MM.1S (cell line): Measurements from ENCODE around the gene MOXD1.

ENCODE experiments used
- EZH2 ChIP-seq: fragments of 300-600 bp; sonication (generic); optimal IDR thresholded peaks from 2 replicates; pipeline ENCODE3; 2017; ENCODE audit warnings: low read depth, mild to moderate bottlenecking, antibody characterized with exemption, low read length, mixed read lengths
- EZH2phosphoT487 ChIP-seq: fragments of 300-600 bp; sonication (generic); IDR thresholded peaks from 2 replicates; pipeline ENCODE4 v1.6.1; 2018; ENCODE audit warnings: antibody characterized with exemption, low read length
- TF ChIP-seq, protein P1 (sequence below): fragments of 300-600 bp; sonication (generic); IDR thresholded peaks from 2 replicates; pipeline ENCODE4 v1.5.1; 2016; ENCODE audit warnings: antibody characterized with exemption, low read length, mixed read lengths

DNA sequence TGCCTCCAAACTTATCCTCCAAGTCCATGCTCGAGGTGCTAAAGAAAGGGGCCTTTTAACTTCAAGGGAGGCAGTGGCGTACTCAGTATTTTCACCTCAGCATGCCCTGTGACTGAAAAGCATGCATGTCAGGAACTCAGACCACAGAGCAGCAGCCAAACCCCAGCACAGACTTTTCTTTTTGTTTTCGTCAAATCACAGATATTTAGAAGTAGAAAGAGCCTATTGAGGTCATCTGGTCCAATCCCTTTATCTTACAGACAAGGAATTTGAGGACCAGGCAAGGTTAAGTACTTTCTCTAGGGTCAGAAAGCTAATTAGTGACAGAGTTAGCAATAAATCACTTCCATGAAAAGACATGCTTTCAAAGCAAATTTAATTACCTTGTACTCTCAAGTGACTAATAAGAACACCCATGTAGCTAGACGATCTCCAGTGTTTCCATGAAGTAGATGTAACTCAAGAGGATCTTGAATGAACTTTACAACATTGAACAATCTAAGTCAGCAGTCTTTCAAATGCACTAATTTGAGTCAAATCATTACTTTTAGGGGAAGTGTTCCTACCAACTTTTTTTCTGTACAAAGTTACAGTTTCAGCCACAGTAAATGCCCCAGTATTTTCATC lies 35.9 kb downstream of the MOXD1 start:
- TF ChIP-seq EZH2phosphoT487 (no peak), EZH2 (no peak)
- TF ChIP-seq, protein P1, sequence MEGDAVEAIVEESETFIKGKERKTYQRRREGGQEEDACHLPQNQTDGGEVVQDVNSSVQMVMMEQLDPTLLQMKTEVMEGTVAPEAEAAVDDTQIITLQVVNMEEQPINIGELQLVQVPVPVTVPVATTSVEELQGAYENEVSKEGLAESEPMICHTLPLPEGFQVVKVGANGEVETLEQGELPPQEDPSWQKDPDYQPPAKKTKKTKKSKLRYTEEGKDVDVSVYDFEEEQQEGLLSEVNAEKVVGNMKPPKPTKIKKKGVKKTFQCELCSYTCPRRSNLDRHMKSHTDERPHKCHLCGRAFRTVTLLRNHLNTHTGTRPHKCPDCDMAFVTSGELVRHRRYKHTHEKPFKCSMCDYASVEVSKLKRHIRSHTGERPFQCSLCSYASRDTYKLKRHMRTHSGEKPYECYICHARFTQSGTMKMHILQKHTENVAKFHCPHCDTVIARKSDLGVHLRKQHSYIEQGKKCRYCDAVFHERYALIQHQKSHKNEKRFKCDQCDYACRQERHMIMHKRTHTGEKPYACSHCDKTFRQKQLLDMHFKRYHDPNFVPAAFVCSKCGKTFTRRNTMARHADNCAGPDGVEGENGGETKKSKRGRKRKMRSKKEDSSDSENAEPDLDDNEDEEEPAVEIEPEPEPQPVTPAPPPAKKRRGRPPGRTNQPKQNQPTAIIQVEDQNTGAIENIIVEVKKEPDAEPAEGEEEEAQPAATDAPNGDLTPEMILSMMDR, result no peak
